ENCODE data around the gene IWS1. TPM values are rescaled to one million over a fixed set of nuclear protein-coding genes. Genes with fewer than 3 reads are reported as not detected.

Gene IWS1
- total RNA-seq, 1 experiment from 2014 or later, result 46.6 TPM

DNA sequence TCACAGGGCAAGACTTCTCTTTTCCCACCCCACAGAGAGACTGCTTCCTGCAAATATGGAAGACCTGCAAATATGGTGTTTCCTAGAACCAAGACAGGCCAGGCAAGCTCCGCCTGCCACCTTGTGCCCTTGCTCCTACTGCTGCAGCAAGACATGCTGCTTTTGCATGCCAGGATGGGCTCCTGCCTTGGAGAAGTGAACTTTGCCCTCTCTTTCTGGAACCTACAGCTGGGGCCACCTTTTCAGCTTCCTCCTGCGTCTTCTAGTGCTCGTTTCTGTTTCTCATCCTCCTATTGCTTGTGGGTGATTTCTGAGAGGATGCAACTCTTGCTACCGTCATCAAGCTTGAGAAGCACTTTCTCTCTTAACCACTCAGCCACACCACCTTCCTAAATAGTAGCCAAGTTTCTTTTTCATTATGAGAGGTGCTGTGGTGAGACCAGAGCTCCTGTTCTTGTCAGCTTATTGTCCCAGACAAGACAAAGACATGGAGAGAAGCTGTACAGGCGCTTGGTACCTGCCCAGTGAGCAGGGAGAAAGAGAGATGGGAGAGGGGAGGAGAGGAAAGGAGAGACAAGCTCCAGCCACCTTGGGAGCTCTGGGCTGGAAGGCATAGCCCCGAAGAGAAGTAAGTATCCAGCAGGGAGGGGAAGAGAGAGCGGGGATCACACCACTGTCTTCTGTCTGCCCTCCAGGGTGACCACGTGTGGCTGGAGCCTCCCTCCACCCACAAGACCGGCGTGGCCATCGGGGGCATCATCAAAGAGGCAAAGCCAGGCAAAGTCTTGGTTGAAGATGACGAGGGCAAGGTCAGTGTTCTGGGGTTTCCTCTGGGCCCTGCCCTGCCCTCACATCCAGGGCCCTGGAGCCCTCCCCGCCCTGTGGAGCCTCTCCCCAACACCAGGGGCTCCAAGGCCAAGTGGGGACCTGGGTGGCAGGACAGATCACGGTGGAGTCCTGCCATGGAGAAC lies 37.5 kb upstream of the IWS1 start:
- no TSS peak for BruUV-seq (replicated peaks)
- Histone ChIP-seq H3K36me3 (ENCODE audit: control insufficient read depth in 1 of 2, insufficient read depth in 2 of 2, low read length in 2 of 2) (no peaks in the 10 kb centered on the region), H3K4me2 (ENCODE audit: low read length) (no peak overlapping the region), H3K79me2 (ENCODE audit: insufficient read depth, low read length) (no peaks in the 10 kb centered on the region), H3K27ac (ENCODE audit: low read depth, low read length) (no peak overlapping the region), H3K9me2 (ENCODE audit: insufficient read depth) (no peaks in the 10 kb centered on the region), H2AFZ (ENCODE audit: low read depth, low read length, poor library complexity, severe bottlenecking) (no peak overlapping the region), H3K9me3 (ENCODE audit: control insufficient read depth in 1 of 2, insufficient read depth in 1 of 2, low read depth in 1 of 2, low read length in 2 of 2) (no peaks in the 10 kb centered on the region), H3K9ac (ENCODE audit: low read length) (no peak overlapping the region), H3K4me3 (replicated peaks in 1 of 2; ENCODE audit: low read depth in 1 of 2, low read length in 2 of 2) (no peak overlapping the region), H3K27me3 (ENCODE audit: insufficient read depth, low read length) (no peaks in the 10 kb centered on the region), H4K20me1 (ENCODE audit: insufficient read depth) (no peaks in the 10 kb centered on the region), H3K4me1 (ENCODE audit: control insufficient read depth in 1 of 2, insufficient read depth in 2 of 2, low read length in 2 of 2) (no peaks in the 10 kb centered on the region)
- POLR2A ChIA-PET, result no interaction called here
- CTCF ChIA-PET, result no interaction called here
- RAD21 ChIA-PET (ENCODE audit: low non-redundant PET in 1 of 2, low total read pairs in 2 of 2, uncharacterized antibody in 2 of 2, unreplicated experiment in 2 of 2), result no interaction called here
- ATAC-seq, result no peak
- DNase-seq (ENCODE audit: low read depth, low spot score), result no peak
- intact Hi-C loops (cut with micrococcal nuclease), result no loop called here
- no peak for TF ChIP-seq SP1 (IDR thresholded peaks at IDR 0.05; ENCODE audit: low read depth)
- TF ChIP-seq, protein P1, sequence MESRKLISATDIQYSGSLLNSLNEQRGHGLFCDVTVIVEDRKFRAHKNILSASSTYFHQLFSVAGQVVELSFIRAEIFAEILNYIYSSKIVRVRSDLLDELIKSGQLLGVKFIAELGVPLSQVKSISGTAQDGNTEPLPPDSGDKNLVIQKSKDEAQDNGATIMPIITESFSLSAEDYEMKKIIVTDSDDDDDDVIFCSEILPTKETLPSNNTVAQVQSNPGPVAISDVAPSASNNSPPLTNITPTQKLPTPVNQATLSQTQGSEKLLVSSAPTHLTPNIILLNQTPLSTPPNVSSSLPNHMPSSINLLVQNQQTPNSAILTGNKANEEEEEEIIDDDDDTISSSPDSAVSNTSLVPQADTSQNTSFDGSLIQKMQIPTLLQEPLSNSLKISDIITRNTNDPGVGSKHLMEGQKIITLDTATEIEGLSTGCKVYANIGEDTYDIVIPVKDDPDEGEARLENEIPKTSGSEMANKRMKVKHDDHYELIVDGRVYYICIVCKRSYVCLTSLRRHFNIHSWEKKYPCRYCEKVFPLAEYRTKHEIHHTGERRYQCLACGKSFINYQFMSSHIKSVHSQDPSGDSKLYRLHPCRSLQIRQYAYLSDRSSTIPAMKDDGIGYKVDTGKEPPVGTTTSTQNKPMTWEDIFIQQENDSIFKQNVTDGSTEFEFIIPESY (IDR thresholded peaks at IDR 0.05; ENCODE audit: extremely low read depth, insufficient replicate concordance, low read length), result no peak
- no peak for TF ChIP-seq CEBPB (IDR thresholded peaks at IDR 0.05; ENCODE audit: low read depth)
- TF ChIP-seq SRF (IDR thresholded peaks at IDR 0.05; ENCODE audit: low read depth), result no peak

DNA sequence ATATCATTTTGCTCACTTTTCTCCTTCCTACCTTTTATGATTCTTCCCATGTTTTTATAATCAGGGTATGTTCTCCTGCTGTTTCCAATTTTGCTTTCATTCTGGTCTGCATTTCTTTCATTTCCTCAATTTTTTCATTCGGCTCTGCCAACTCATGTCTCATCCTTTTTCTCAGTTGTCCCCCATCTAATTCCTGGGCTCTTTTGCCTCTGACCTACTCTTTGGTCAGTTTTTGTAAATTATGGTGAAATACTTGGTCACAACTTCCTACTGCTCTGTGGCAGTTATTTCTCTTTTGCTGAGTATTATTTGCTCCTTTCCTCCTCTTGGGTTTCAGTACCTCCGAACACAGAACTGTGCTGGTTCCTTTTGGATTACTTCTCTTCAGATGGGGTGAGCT lies 36.6 kb upstream of the IWS1 start:
- H3K79me2 ChIP-seq (ENCODE audit: insufficient read depth, low read length), result no peaks in the 10 kb centered on the region
- H4K20me1 ChIP-seq (ENCODE audit: insufficient read depth), result no peaks in the 10 kb centered on the region
- no peak overlapping the region for H3K4me3 ChIP-seq (replicated peaks in 1 of 2; ENCODE audit: low read depth in 1 of 2, low read length in 2 of 2)
- ChIA-PET RAD21 (ENCODE audit: low non-redundant PET in 1 of 2, low total read pairs in 2 of 2, uncharacterized antibody in 2 of 2, unreplicated experiment in 2 of 2) (no interaction called here), POLR2A (no interaction called here), CTCF (no interaction called here)
- no peaks in the 10 kb centered on the region for H3K4me1 ChIP-seq (ENCODE audit: control insufficient read depth in 1 of 2, insufficient read depth in 2 of 2, low read length in 2 of 2)
- no peaks in the 10 kb centered on the region for H3K9me2 ChIP-seq (ENCODE audit: insufficient read depth)
- DNase-seq (ENCODE audit: low read depth, low spot score) (no peak), ATAC-seq (no peak)
- no peak overlapping the region for H3K9ac ChIP-seq (ENCODE audit: low read length)
- BruUV-seq (replicated peaks), result no TSS peak
- 0 out of 2 replicates have a peak, but pooled peaks cover 2% of the 10 kb centered on the region for H3K27me3 ChIP-seq (ENCODE audit: insufficient read depth, low read length)
- no peaks in the 10 kb centered on the region for H3K36me3 ChIP-seq (ENCODE audit: control insufficient read depth in 1 of 2, insufficient read depth in 2 of 2, low read length in 2 of 2)
- intact Hi-C loops (cut with micrococcal nuclease), result no loop called here
- H3K4me2 ChIP-seq (ENCODE audit: low read length), result no peak overlapping the region
- no peak overlapping the region for H3K27ac ChIP-seq (ENCODE audit: low read depth, low read length)
- TF ChIP-seq FOSL1 (IDR thresholded peaks at IDR 0.05; ENCODE audit: low read depth) (no peak), EZH2phosphoT487 (IDR thresholded peaks at IDR 0.05; ENCODE audit: borderline replicate concordance) (no peak), CBX3 (IDR thresholded peaks at IDR 0.05; ENCODE audit: low read depth) (no peak), SP1 (IDR thresholded peaks at IDR 0.05; ENCODE audit: low read depth) (no peak), JUND (IDR thresholded peaks at IDR 0.05) (no peak), EZH2 (IDR thresholded peaks at IDR 0.05) (no peak)
- no peaks in the 10 kb centered on the region for H3K9me3 ChIP-seq (ENCODE audit: control insufficient read depth in 1 of 2, insufficient read depth in 1 of 2, low read depth in 1 of 2, low read length in 2 of 2)
- H2AFZ ChIP-seq (ENCODE audit: low read depth, low read length, poor library complexity, severe bottlenecking), result no peak overlapping the region

Measured in HCT116 (cell line).